ENCODE measurements around the gene HK2. TPM values are rescaled to one million over a fixed set of nuclear protein-coding genes. Genes with fewer than 3 reads are reported as not detected.

HK2 gene
- total and polyA plus RNA-seq, 2 of the 4 experiments (the other 2 are of a cell fraction), result 17.4 to 20.9 TPM

DNA sequence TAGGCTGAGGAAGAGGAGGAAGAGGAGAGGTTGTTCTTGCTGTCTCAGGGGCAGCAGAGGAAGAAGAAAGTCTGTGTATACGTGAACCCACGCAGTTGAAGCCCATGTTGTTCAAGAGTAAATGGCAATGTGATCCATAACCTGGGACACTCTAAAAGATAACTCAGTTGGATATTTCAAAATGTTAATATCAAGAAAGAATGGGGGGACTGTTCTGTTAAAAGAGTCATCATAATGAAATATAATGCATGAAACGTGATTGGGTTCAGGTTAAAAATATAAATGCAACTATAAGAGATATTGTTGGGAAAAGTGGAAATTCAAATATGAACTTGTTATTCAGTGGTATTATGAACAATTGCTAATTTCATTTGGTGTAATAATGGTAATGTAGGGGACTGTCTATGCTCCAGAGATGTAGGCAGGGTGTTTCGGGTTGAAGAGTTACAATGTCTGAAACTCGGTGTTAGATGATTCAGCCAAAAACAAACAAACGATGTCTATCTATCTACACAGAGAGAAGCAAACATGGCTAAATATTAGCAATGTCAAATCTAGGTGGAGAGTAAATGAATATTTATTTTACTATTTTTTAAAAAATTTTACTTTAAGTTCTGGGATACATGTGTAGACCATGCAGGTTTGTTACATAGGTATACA is 103.4 kb downstream of the HK2 start:
- Histone ChIP-seq H2BK120ac (ENCODE audit: low read depth, low read length) (no peak overlapping the region), H3K14ac (replicated peaks; ENCODE audit: low read depth, low read length) (no peak overlapping the region), H2BK5ac (ENCODE audit: low read depth, low read length, poor library complexity, severe bottlenecking) (no peak overlapping the region), H3K79me1 (ENCODE audit: low read depth in 1 of 2, low read length in 2 of 2) (peaks cover 0 to 4% of the 10 kb centered on the region in 2 experiments; a peak in 1 of 4 replicates), H3K18ac (ENCODE audit: low read depth, low read length) (no peak overlapping the region), H2BK20ac (ENCODE audit: low read depth, low read length) (no peak overlapping the region), H3K9me3 (ENCODE audit: control insufficient read depth, insufficient read depth, low read length) (no peaks in the 10 kb centered on the region), H3K9ac (ENCODE audit: low read depth, low read length) (no peak overlapping the region), H3K4me3 (ENCODE audit: insufficient read depth, low read depth, low read length) (no peak overlapping the region), H4K8ac (ENCODE audit: low read depth in 2 of 2, low read length in 2 of 2) (no peak overlapping the region), H3K23ac (ENCODE audit: low read depth, low read length) (no peak overlapping the region), H2BK15ac (ENCODE audit: low read depth, low read length) (no peak overlapping the region), H3K36me3 (ENCODE audit: control insufficient read depth, insufficient read depth, low read length) (no peaks in the 10 kb centered on the region; the same call in 1 of the 2 replicates), H4K91ac (ENCODE audit: insufficient read depth, low read depth, low read length) (no peak overlapping the region), H2AFZ (replicated peaks; ENCODE audit: low read length, poor library complexity) (no peak overlapping the region), H3K56ac (ENCODE audit: extremely low read depth, insufficient read depth, low read length) (no peak overlapping the region), H4K20me1 (ENCODE audit: insufficient read depth, low read length) (no peaks in the 10 kb centered on the region), H4K5ac (ENCODE audit: low read depth, low read length) (no peak overlapping the region), H3K9me1 (ENCODE audit: insufficient read depth, low read length) (no peaks in the 10 kb centered on the region), H3K4me1 (ENCODE audit: control insufficient read depth, insufficient read depth, low read length) (no peaks in the 10 kb centered on the region), H2AK5ac (ENCODE audit: low read depth, low read length) (no peak overlapping the region), H3K27ac (ENCODE audit: insufficient read depth, low read length) (no peak overlapping the region), H3K4me2 (ENCODE audit: low read depth, low read length) (no peak overlapping the region), H2AK9ac (replicated peaks; ENCODE audit: low read depth, low read length, poor library complexity) (no peak overlapping the region), H3K27me3 (ENCODE audit: control insufficient read depth, insufficient read depth, low read length) (no peaks in the 10 kb centered on the region), H3K4ac (ENCODE audit: low read depth, low read length) (no peak overlapping the region)
- BruUV-seq (replicated peaks), result no TSS peak
- no peak for DNase-seq
- no peak for TF ChIP-seq BHLHE40 (IDR thresholded peaks at IDR 0.05; ENCODE audit: low read depth, low read length)
- TF ChIP-seq, protein P1, sequence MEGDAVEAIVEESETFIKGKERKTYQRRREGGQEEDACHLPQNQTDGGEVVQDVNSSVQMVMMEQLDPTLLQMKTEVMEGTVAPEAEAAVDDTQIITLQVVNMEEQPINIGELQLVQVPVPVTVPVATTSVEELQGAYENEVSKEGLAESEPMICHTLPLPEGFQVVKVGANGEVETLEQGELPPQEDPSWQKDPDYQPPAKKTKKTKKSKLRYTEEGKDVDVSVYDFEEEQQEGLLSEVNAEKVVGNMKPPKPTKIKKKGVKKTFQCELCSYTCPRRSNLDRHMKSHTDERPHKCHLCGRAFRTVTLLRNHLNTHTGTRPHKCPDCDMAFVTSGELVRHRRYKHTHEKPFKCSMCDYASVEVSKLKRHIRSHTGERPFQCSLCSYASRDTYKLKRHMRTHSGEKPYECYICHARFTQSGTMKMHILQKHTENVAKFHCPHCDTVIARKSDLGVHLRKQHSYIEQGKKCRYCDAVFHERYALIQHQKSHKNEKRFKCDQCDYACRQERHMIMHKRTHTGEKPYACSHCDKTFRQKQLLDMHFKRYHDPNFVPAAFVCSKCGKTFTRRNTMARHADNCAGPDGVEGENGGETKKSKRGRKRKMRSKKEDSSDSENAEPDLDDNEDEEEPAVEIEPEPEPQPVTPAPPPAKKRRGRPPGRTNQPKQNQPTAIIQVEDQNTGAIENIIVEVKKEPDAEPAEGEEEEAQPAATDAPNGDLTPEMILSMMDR (conservative IDR thresholded peaks at IDR 0.05; ENCODE audit: low read depth, low read length), result no peak
- no peak for TF ChIP-seq MAFK (IDR thresholded peaks at IDR 0.05; ENCODE audit: low read depth, low read length)
- no peak for TF ChIP-seq MAZ (IDR thresholded peaks at IDR 0.05; ENCODE audit: borderline replicate concordance, low read depth, low read length)
- no peak for TF ChIP-seq NFE2L2 (IDR thresholded peaks at IDR 0.05; ENCODE audit: low read depth, low read length)
- TF ChIP-seq, protein P2, sequence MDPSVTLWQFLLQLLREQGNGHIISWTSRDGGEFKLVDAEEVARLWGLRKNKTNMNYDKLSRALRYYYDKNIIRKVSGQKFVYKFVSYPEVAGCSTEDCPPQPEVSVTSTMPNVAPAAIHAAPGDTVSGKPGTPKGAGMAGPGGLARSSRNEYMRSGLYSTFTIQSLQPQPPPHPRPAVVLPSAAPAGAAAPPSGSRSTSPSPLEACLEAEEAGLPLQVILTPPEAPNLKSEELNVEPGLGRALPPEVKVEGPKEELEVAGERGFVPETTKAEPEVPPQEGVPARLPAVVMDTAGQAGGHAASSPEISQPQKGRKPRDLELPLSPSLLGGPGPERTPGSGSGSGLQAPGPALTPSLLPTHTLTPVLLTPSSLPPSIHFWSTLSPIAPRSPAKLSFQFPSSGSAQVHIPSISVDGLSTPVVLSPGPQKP (IDR thresholded peaks at IDR 0.05; ENCODE audit: borderline replicate concordance, low read depth, low read length), result no peak
- TF ChIP-seq CHD1 (IDR thresholded peaks at IDR 0.05; ENCODE audit: low read depth, low read length), result no peak
- no peak for TF ChIP-seq MXI1 (IDR thresholded peaks at IDR 0.05; ENCODE audit: borderline replicate concordance, low read depth, low read length)
- TF ChIP-seq POLR2A (IDR thresholded peaks at IDR 0.05; ENCODE audit: low read depth, low read length), result no peak
- ChIA-PET CTCF (no interaction called here), POLR2A (ENCODE audit: unreplicated experiment) (no interaction called here)
- no peak for ATAC-seq (ENCODE audit: low read depth)
- in situ Hi-C loops (cut with MboI; ENCODE audit: low sequenced_read_pairs) (no loop called here), dilution Hi-C loops (cut with HindIII; ENCODE audit: low sequenced_read_pairs, unreplicated experiment) (no loop called here), intact Hi-C loops (cut with micrococcal nuclease) (no loop called here)
- 90% methylated on average over 2 of the region's 6 CpGs; no CpG with 5 or more reads in 1 of the 2 experiments for WGBS, 2 experiments (ENCODE audit: extremely low coverage in 2 of 2, insufficient read length in 1 of 2)

Measured in IMR-90 (cell line).